GM12878 (cell line): ENCODE measurements around the gene PAPLN.

Experiments used
- ETV6 ChIP-seq, 2 experiments: fragments of 450-650 bp in 1 of 2; IDR thresholded peaks in 1 of 2; conservative IDR thresholded peaks in 1 of 2; 2 replicates each; pipeline ENCODE4 v1.6.1; 2014; ENCODE audit warnings: antibody characterized with exemption in 1 of 2, borderline replicate concordance in 1 of 2, low read depth in 1 of 2, mild to moderate bottlenecking in 1 of 2, moderate library complexity in 1 of 2
- GABPA ChIP-seq: IDR thresholded peaks from 2 replicates; pipeline ENCODE4 v1.6.1; 2014; ENCODE audit warnings: antibody characterized with exemption, low read depth, mild to moderate bottlenecking, inconsistent platforms
- IKZF1 ChIP-seq: fragments of 450-650 bp; conservative IDR thresholded peaks from 2 replicates; pipeline ENCODE4 v1.6.1; 2017; ENCODE audit warnings: antibody characterized with exemption, mild to moderate bottlenecking
- TAF1 ChIP-seq: IDR thresholded peaks from 2 replicates; pipeline ENCODE4 v1.6.1; 2011; ENCODE audit warnings: mild to moderate bottlenecking, low read depth, low read length, borderline replicate concordance
- TF ChIP-seq, protein P1 (sequence below): IDR thresholded peaks from 2 replicates; pipeline ENCODE4 v1.6.1; 2012; ENCODE audit warnings: low read length, inconsistent platforms

DNA sequence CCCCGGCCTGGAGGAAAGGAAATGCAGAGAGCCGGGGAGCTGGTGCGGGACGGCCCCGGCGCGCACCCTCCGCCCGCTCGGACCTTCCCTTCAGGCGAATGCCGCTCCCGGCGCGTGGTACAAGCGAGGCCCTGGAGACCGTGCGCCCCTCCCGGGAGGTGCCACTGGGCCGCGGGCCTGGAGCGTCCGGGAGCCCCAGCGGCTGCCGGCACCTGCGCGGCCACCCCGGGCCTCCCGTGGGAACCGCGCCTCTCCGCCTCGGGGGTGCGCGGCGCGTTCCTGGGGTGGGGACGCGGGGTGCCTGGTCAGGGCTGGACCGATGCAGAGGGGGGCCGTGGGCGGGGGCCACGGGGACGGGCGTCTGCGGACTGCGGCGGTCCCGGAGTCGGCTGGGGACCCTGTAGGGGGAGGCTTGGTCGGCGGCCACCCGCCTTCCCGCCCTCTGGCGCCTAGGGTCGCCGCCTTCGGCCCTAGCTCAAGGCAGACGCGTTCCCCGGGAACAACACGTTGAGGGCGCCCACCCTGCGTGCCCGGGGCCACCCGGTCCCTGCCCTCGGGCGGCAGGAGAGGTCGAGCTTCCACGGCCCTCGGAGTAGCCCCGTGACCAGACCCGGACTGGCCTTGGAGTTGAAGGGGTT, 599 bp downstream of the PAPLN start:
- no peak for TF ChIP-seq TAF1
- TF ChIP-seq, protein P1, sequence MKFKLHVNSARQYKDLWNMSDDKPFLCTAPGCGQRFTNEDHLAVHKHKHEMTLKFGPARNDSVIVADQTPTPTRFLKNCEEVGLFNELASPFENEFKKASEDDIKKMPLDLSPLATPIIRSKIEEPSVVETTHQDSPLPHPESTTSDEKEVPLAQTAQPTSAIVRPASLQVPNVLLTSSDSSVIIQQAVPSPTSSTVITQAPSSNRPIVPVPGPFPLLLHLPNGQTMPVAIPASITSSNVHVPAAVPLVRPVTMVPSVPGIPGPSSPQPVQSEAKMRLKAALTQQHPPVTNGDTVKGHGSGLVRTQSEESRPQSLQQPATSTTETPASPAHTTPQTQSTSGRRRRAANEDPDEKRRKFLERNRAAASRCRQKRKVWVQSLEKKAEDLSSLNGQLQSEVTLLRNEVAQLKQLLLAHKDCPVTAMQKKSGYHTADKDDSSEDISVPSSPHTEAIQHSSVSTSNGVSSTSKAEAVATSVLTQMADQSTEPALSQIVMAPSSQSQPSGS: no peak
- TF ChIP-seq IKZF1: peak; percentile 46; the same call in 1 of the 2 replicates
- TF ChIP-seq GABPA: no peak
- TF ChIP-seq ETV6 (conservative IDR thresholded peaks at IDR 0.05 in 1 of 2, IDR thresholded peaks at IDR 0.05 in 1 of 2; ENCODE audit: borderline replicate concordance in 1 of 2, low read depth in 1 of 2): no peak
